COLO829 (cell line): Measurements from ENCODE around the gene HEBP2.
"Not testable (repeated sequence)": the region's sequence is repeated elsewhere in the genome, so short reads cannot be mapped to it uniquely, and the experiment has no call there.

Source experiments
- DNase-seq: peaks from one replicate; pipeline ENCODE4 v3.0.0; 2012; ENCODE audit warnings: low spot score

HEBP2 gene

GRCh38 chr6:138424004-138424904 is 20.2 kb downstream of the HEBP2 start:
- no peak for DNase-seq

GRCh38 chr6:138425256-138425655 is 21.2 kb downstream of the HEBP2 start:
- DNase-seq = not testable (repeated sequence)

- no peak for DNase-seq
These were observed 22.6 kb downstream of the HEBP2 start for GRCh38 chr6:138426500-138427123.

- no peak for DNase-seq
These were observed 23.7 kb downstream of the HEBP2 start for GRCh38 chr6:138427701-138428100.

GRCh38 chr6:138428944-138429598 is 25.0 kb downstream of the HEBP2 start:
- DNase-seq = no peak

- DNase-seq = no peak
These were observed 25.7 kb downstream of the HEBP2 start for GRCh38 chr6:138429761-138430160.

- DNase-seq = no peak
These were observed 26.5 kb downstream of the HEBP2 start for GRCh38 chr6:138430361-138431145.

- no peak for DNase-seq
These were observed 27.4 kb downstream of the HEBP2 start for GRCh38 chr6:138431256-138432062.

- no peak for DNase-seq
These were observed 28.0 kb downstream of the HEBP2 start for GRCh38 chr6:138432063-138432356.

GRCh38 chr6:138434096-138434495 is 30.1 kb downstream of the HEBP2 start:
- no peak for DNase-seq

GRCh38 chr6:138434925-138435324 is 30.9 kb downstream of the HEBP2 start:
- DNase-seq = no peak

- no peak for DNase-seq
These were observed 35.5 kb downstream of the HEBP2 start for GRCh38 chr6:138439546-138439945.

GRCh38 chr6:138440296-138440695 is 36.3 kb downstream of the HEBP2 start:
- no peak for DNase-seq

GRCh38 chr6:138440758-138441357 is 36.8 kb downstream of the HEBP2 start:
- no peak for DNase-seq

- DNase-seq = no peak
These were observed 37.9 kb downstream of the HEBP2 start for GRCh38 chr6:138441965-138442364.

GRCh38 chr6:138442663-138443062 is 38.6 kb downstream of the HEBP2 start:
- no peak for DNase-seq

- peak; percentile 17 for DNase-seq
These were observed 40.0 kb downstream of the HEBP2 start for GRCh38 chr6:138443979-138444378.

GRCh38 chr6:138446821-138447220 is 42.8 kb downstream of the HEBP2 start:
- DNase-seq = no peak

GRCh38 chr6:138450445-138450844 is 46.4 kb downstream of the HEBP2 start:
- DNase-seq = no peak

GRCh38 chr6:138451043-138451442 is 47.0 kb downstream of the HEBP2 start:
- no peak for DNase-seq
